ENCODE measurements around the gene PPP1R7.

The PPP1R7 gene

GRCh38 chr2:241225983-241226382 lies 75.7 kb downstream of the PPP1R7 start:
- peaks cover 5% of the 10 kb centered on the region for H3K36me3 Mint-ChIP-seq
- H3K4me3 Mint-ChIP-seq = no peak overlapping the region
- peak overlapping the region; percentile 8 for H3K27ac Mint-ChIP-seq
- peaks cover 3% of the 10 kb centered on the region for H3K4me1 Mint-ChIP-seq (ENCODE audit: low read depth)
- no peaks in the 10 kb centered on the region for H3K9me3 Mint-ChIP-seq (ENCODE audit: low read depth)
- no peaks in the 10 kb centered on the region for H3K27me3 Mint-ChIP-seq

- no peak overlapping the region for H3K4me3 Mint-ChIP-seq
- H3K36me3 Mint-ChIP-seq = peaks cover 5% of the 10 kb centered on the region
- no peak overlapping the region for H3K27ac Mint-ChIP-seq
- no peaks in the 10 kb centered on the region for H3K27me3 Mint-ChIP-seq
- H3K4me1 Mint-ChIP-seq (ENCODE audit: low read depth) = peaks cover 3% of the 10 kb centered on the region
- no peaks in the 10 kb centered on the region for H3K9me3 Mint-ChIP-seq (ENCODE audit: low read depth)
Observed at GRCh38 chr2:241226723-241227572, 76.7 kb downstream of the PPP1R7 start.

- Mint-ChIP-seq H3K4me3 (no peak overlapping the region), H3K27me3 (no peaks in the 10 kb centered on the region), H3K36me3 (peaks cover 5% of the 10 kb centered on the region), H3K4me1 (ENCODE audit: low read depth) (peaks cover 3% of the 10 kb centered on the region), H3K9me3 (ENCODE audit: low read depth) (no peaks in the 10 kb centered on the region), H3K27ac (no peak overlapping the region)
Observed at GRCh38 chr2:241227594-241227993, 77.3 kb downstream of the PPP1R7 start.

- Mint-ChIP-seq H3K9me3 (ENCODE audit: low read depth) (no peaks in the 10 kb centered on the region), H3K4me3 (no peak overlapping the region), H3K36me3 (peaks cover 5% of the 10 kb centered on the region), H3K27me3 (no peaks in the 10 kb centered on the region), H3K4me1 (ENCODE audit: low read depth) (peaks cover 2% of the 10 kb centered on the region), H3K27ac (no peak overlapping the region)
Observed at GRCh38 chr2:241228081-241228859, 78.0 kb downstream of the PPP1R7 start.

- H3K9me3 Mint-ChIP-seq (ENCODE audit: low read depth) = no peaks in the 10 kb centered on the region
- peaks cover 1% of the 10 kb centered on the region for H3K4me1 Mint-ChIP-seq (ENCODE audit: low read depth)
- H3K4me3 Mint-ChIP-seq = no peak overlapping the region
- no peaks in the 10 kb centered on the region for H3K27me3 Mint-ChIP-seq
- H3K36me3 Mint-ChIP-seq = peaks cover 5% of the 10 kb centered on the region
- no peak overlapping the region for H3K27ac Mint-ChIP-seq
Observed at GRCh38 chr2:241228860-241229516, 78.7 kb downstream of the PPP1R7 start.

GRCh38 chr2:241229563-241230401 lies 79.5 kb downstream of the PPP1R7 start:
- H3K27me3 Mint-ChIP-seq = no peaks in the 10 kb centered on the region
- no peaks in the 10 kb centered on the region for H3K4me1 Mint-ChIP-seq (ENCODE audit: low read depth)
- no peaks in the 10 kb centered on the region for H3K9me3 Mint-ChIP-seq (ENCODE audit: low read depth)
- H3K27ac Mint-ChIP-seq = no peak overlapping the region
- no peak overlapping the region for H3K4me3 Mint-ChIP-seq
- peaks cover 5% of the 10 kb centered on the region for H3K36me3 Mint-ChIP-seq

- Mint-ChIP-seq H3K27me3 (no peaks in the 10 kb centered on the region), H3K27ac (no peak overlapping the region), H3K4me3 (no peak overlapping the region), H3K9me3 (ENCODE audit: low read depth) (no peaks in the 10 kb centered on the region), H3K4me1 (ENCODE audit: low read depth) (no peaks in the 10 kb centered on the region), H3K36me3 (peaks cover 5% of the 10 kb centered on the region)
Observed at GRCh38 chr2:241230435-241230834, 80.2 kb downstream of the PPP1R7 start.

GRCh38 chr2:241232736-241233575 lies 82.7 kb downstream of the PPP1R7 start:
- no peak overlapping the region for H3K27ac Mint-ChIP-seq
- no peak overlapping the region for H3K4me3 Mint-ChIP-seq
- peaks cover 7% of the 10 kb centered on the region for H3K36me3 Mint-ChIP-seq
- H3K4me1 Mint-ChIP-seq (ENCODE audit: low read depth) = no peaks in the 10 kb centered on the region
- no peaks in the 10 kb centered on the region for H3K27me3 Mint-ChIP-seq
- no peaks in the 10 kb centered on the region for H3K9me3 Mint-ChIP-seq (ENCODE audit: low read depth)
